ENCODE data around the gene BCL7C.

Gene BCL7C

DNA sequence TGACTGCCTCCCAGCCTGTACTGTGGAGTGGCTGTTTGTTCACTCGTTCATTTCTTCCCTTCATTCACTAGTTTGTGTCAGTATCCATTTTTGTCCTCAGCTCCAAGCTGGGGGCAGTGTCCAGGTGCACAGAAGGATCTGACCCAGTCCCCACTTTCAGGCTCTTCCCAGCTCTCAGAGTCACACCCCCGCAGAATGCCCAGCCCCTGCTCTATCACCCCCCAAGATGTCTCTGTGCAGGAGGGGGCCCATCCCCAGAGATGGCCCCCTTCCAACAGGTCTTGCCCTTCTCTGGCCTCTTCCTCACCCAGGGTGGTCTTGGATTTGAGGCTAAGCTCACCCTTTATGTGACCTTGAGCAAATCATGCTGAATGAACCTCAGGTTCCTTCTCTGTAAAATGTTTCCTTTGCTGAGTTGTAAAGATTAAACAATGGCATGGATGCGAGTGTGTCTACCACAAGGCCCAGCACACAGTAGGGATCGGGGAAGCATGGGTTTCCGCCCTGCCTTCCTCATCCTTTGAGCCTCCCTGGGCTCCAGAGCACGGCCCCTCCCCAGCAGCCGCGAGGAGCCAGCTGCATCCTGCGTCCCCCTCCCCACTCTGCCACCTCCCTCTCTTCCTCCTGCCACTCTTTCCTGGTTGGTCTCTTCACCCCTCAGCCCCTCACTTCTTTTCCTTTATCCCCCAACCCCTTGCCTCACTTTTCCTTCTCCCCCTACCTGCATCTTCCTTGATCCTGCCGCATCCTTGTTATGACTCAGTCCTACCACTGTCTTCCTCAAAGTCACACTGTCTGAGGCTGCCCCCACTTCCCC is 32.3 kb upstream of the BCL7C start:
- no peak overlapping the region for H3K4me3 ChIP-seq (ENCODE audit: low read length)
- DNase-seq (ENCODE audit: low read depth): no peak
- TF ChIP-seq, protein P1, sequence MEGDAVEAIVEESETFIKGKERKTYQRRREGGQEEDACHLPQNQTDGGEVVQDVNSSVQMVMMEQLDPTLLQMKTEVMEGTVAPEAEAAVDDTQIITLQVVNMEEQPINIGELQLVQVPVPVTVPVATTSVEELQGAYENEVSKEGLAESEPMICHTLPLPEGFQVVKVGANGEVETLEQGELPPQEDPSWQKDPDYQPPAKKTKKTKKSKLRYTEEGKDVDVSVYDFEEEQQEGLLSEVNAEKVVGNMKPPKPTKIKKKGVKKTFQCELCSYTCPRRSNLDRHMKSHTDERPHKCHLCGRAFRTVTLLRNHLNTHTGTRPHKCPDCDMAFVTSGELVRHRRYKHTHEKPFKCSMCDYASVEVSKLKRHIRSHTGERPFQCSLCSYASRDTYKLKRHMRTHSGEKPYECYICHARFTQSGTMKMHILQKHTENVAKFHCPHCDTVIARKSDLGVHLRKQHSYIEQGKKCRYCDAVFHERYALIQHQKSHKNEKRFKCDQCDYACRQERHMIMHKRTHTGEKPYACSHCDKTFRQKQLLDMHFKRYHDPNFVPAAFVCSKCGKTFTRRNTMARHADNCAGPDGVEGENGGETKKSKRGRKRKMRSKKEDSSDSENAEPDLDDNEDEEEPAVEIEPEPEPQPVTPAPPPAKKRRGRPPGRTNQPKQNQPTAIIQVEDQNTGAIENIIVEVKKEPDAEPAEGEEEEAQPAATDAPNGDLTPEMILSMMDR (IDR thresholded peaks at IDR 0.05; ENCODE audit: insufficient read depth, low read depth, low read length, missing control alignments): no peak

GRCh38 chr16:30925632-30925987 is 31.7 kb upstream of the BCL7C start:
- TF ChIP-seq, protein P1 (IDR thresholded peaks at IDR 0.05; ENCODE audit: insufficient read depth, low read depth, low read length, missing control alignments): no peak
- no peak overlapping the region for H3K4me3 ChIP-seq (ENCODE audit: low read length)
- no peak for DNase-seq (ENCODE audit: low read depth)

- TF ChIP-seq, protein P1 (IDR thresholded peaks at IDR 0.05; ENCODE audit: insufficient read depth, low read depth, low read length, missing control alignments): no peak
- peak overlapping the region; percentile 72 for H3K4me3 ChIP-seq (ENCODE audit: low read length)
- DNase-seq (ENCODE audit: low read depth): no peak
These were observed 31.2 kb upstream of the BCL7C start for GRCh38 chr16:30924913-30925631.

GRCh38 chr16:30924076-30924912 is 30.4 kb upstream of the BCL7C start:
- peak overlapping the region; percentile 72 for H3K4me3 ChIP-seq (ENCODE audit: low read length)
- TF ChIP-seq, protein P1 (IDR thresholded peaks at IDR 0.05; ENCODE audit: insufficient read depth, low read depth, low read length, missing control alignments): no peak
- DNase-seq (ENCODE audit: low read depth): no peak

DNA sequence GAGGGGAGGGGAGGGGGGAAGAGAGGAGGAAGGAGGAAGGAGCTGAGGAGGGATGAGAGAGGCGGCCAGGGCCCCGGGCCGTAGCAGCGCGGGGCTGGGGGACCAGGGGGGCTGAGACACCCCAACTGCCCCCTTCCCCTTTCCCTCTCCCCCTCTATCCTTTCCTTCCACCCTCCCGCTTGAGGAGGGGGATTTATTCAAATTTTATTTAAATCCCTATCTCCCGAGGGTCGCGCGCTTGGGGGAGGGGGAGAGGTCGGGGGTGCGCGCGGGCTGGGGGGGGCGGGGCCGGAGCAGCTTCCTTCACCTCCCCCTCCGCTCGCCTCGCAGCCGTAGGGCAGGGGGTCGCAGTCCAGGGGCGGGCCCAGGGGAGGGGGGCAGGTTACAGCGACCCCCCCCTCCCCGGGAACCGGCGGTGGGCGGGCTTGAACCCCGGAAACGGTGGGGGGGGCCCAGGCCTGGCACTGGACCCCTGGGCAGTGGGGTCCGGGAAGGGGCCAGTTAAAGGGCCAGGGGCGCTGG is 29.7 kb upstream of the BCL7C start, which contains the start of gene FBXL19:
TSS of gene FBXL19 (plus strand) at position 19 of the 522 bp plus-strand sequence. CDS start 2,183 bp downstream, outside the sequence.
- no peak for DNase-seq (ENCODE audit: low read depth)
- TF ChIP-seq, protein P1 (IDR thresholded peaks at IDR 0.05; ENCODE audit: insufficient read depth, low read depth, low read length, missing control alignments): no peak

DNA sequence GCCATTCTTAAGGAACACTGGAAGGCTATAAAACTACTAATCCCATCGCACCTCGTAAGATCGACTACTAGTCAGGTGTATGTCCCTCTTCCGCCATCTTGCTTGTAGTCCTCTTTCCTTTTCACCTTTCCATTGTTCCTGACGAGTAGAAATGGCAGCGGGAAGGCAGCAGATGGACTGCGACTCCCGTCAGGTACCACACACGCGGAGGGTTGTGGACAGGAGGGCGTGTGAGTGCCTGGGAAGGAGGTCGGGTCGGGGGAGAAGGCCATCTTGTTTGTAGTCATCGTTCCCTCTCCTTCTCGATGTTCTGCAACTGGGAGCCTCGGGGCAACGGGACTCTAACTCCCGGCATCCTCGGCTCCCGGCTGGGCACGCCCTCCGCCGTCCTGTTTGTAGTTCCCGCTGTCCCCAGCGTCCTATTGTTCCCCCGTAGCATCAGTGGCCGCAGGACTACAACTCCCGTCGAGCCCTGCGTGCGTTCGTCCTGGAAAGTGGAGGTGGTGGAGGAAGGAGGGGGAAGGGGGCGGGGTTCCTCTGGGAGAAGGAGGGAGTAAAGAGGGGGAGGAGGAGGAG is 29.2 kb upstream of the BCL7C start:
- peak; percentile 100 for DNase-seq (ENCODE audit: low read depth)
- TF ChIP-seq, protein P1 (IDR thresholded peaks at IDR 0.05; ENCODE audit: insufficient read depth, low read depth, low read length, missing control alignments): no peak
- peak overlapping the region; percentile 74 for H3K4me3 ChIP-seq (ENCODE audit: low read length)

More for the DNA sequence above, 29.7 kb upstream of the BCL7C start, which contains the start of gene FBXL19:
- peak within 1 kb of the TSS; percentile 74 for H3K4me3 ChIP-seq (ENCODE audit: low read length)
